ENCODE measurements around the gene KCNH5.

The KCNH5 gene

GRCh38 chr14:62718629-62719028 is 326.6 kb downstream of the KCNH5 start:
- no peak for DNase-seq (ENCODE audit: low read depth)
- no peak overlapping the region for H3K4me3 ChIP-seq (replicated peaks; ENCODE audit: low read depth, low read length)
- no peak for TF ChIP-seq CTCF (IDR thresholded peaks at IDR 0.05; ENCODE audit: low read length, missing control alignments)

- TF ChIP-seq CTCF (IDR thresholded peaks at IDR 0.05; ENCODE audit: low read length, missing control alignments), result no peak
- no peak for DNase-seq (ENCODE audit: low read depth)
- H3K4me3 ChIP-seq (replicated peaks; ENCODE audit: low read depth, low read length), result no peak overlapping the region
Observed at GRCh38 chr14:62711351-62712023, 333.8 kb downstream of the KCNH5 start.

GRCh38 chr14:62710811-62711210 is 334.4 kb downstream of the KCNH5 start:
- no peak overlapping the region for H3K4me3 ChIP-seq (replicated peaks; ENCODE audit: low read depth, low read length)
- no peak for TF ChIP-seq CTCF (IDR thresholded peaks at IDR 0.05; ENCODE audit: low read length, missing control alignments)
- no peak for DNase-seq (ENCODE audit: low read depth)

- no peak overlapping the region for H3K4me3 ChIP-seq (replicated peaks; ENCODE audit: low read depth, low read length)
- TF ChIP-seq CTCF (IDR thresholded peaks at IDR 0.05; ENCODE audit: low read length, missing control alignments), result no peak
- DNase-seq (ENCODE audit: low read depth), result no peak
Observed at GRCh38 chr14:62709773-62710172, 335.5 kb downstream of the KCNH5 start.

- H3K4me3 ChIP-seq (replicated peaks; ENCODE audit: low read depth, low read length), result no peak overlapping the region
- no peak for TF ChIP-seq CTCF (IDR thresholded peaks at IDR 0.05; ENCODE audit: low read length, missing control alignments)
- DNase-seq (ENCODE audit: low read depth), result no peak
Observed at GRCh38 chr14:62706217-62706616, 339.0 kb downstream of the KCNH5 start.

- H3K4me3 ChIP-seq (replicated peaks; ENCODE audit: low read depth, low read length), result no peak overlapping the region
- no peak for DNase-seq (ENCODE audit: low read depth)
- TF ChIP-seq CTCF (IDR thresholded peaks at IDR 0.05; ENCODE audit: low read length, missing control alignments), result no peak
Observed at GRCh38 chr14:62697461-62697860, 347.8 kb downstream of the KCNH5 start.

GRCh38 chr14:62696929-62697328 is 348.3 kb downstream of the KCNH5 start:
- DNase-seq (ENCODE audit: low read depth), result no peak
- TF ChIP-seq CTCF (IDR thresholded peaks at IDR 0.05; ENCODE audit: low read length, missing control alignments), result no peak
- no peak overlapping the region for H3K4me3 ChIP-seq (replicated peaks; ENCODE audit: low read depth, low read length)

Data from fibroblast of pulmonary artery (primary cell).